HG02588 (cell line): ENCODE data around the gene GPRC5B.

Experiments
- ATAC-seq: cut with Tn5 transposase; IDR thresholded peaks from one replicate; pipeline ENCODE4 v1.9.1; 2021; ENCODE audit warnings: mild to moderate bottlenecking, moderate library complexity; ENCODE audit not compliant: unreplicated experiment

Gene GPRC5B

DNA sequence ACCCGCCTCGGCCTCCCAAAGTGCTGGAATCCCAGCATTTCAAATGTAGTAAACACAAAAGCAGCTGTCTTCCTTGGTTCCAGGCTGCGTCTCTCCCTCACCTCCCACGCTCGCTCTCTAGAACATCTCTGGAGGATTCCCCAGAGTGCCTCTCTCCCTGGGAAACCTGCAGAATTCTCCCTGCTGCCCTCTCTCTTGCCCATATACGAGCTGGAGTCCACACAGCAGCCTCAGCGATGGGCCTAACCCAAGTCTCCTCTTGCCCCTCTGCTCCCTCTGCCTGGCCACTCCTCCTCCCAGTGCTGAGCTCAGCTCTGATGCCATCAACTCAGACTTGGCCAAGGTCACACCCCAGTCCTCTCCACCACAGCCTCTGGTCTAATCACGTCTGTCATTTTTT lies 10.6 kb downstream of the GPRC5B start:
- ATAC-seq: no peak

DNA sequence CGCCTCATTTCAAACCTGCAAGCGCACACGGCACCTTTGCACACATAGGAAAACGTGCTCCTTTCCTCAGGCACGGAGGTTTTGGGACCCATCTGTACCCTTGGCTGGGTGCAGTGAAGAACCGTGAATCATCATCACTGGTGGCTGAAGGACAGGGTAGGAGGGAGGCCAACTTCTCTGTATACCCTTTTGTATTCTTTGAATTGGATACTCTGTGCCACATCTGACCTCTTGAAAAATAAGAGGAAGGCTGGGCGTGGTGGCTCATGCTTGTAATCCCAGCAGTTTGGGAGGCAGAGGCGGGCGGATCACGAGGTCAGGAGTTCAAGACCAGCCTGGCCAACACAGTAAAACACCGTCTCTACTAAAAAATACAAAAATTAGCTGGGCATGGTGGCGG lies 11.7 kb downstream of the GPRC5B start:
- no peak for ATAC-seq

DNA sequence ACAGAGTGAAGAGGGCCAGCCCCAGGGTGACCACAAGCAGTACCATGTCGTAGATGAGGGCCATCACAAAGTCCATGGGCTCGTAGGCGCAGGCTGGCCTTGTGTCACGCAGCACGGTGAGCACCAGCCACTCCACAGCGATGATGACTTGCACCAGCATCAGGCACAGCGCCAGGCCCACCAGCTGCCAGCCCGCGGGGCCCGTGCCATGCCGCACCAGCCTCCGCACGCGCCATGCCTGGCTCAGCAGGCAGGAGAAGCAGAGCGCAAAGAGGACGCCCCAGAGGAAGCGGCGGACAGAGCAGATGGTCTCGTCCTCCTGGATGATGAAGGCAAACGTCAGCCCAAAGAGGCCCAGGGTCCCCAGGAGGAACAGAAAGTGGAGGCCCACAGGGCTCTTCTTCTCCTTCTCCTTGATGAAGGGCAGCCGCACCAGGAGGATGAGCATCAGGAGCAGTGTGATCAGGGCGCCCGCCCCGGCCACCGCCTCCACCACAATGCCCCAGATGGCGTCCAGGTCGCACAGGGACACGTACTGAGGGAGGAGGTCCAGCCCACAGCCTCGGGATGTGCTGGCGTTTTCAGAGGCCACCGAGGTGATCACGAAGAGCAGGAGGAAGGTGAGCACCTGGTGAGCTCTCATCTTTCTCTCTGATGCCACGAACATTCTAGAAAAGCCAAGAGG lies 12.3 kb downstream of the GPRC5B start:
- ATAC-seq: no peak

DNA sequence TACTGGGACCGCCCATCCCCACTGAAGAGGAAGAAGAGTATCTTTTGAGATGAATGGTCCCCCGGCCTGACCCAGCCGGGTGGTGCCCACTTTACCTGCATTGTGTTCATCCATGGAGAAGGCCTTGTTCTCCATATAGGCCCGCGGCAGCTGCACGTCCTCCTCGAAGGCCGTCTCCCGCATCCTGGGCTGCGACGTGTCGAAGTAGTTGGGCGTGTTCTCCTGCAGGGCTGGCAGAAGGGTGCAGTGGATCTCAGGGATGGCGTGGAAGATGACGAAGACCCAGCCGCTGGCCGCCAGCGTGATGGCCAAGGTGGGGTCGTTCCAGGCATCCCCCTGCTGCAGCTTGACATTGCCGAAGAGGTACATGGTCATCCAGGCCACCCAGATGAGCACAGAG lies 12.9 kb downstream of the GPRC5B start:
- no peak for ATAC-seq

DNA sequence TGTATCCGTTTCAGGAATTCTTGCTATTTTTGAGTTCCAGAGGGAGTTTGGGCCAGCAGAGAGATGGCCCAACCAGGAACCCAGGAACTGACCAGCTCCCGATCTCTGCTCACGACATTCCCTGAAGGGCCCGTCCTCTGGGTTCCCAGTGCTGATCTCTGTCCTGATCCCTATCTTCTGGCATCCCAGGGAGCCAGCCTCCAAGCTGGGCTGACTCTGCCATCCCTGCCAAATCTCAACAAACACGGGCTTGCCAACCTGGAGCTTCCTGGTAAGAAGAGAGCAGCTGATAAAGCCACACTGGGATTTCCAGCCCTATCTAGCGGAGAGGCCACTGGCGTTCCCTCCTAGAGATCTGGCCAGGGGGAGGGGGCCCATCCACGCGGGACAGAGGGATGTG lies 16.2 kb downstream of the GPRC5B start:
- ATAC-seq: no peak

DNA sequence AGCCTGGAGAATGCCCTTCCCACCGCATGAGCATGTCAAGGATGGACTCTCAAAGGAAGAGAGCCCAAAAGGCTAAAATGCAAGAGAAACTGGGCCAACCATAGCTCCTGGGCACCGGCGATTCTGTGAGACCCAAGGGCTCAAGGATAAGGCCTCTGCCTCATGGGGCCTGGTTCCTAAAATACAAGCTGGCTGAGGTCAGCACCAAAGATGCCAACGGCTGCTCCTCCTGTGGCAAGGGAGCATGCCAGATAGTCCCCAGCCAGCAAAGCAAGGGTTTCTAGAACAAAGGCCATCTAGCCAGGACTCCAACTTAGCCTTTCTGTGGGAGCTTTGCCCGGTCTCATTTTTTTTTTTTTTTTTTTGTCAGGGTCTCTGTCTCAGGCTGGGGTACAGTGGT lies 20.1 kb downstream of the GPRC5B start:
- no peak for ATAC-seq

DNA sequence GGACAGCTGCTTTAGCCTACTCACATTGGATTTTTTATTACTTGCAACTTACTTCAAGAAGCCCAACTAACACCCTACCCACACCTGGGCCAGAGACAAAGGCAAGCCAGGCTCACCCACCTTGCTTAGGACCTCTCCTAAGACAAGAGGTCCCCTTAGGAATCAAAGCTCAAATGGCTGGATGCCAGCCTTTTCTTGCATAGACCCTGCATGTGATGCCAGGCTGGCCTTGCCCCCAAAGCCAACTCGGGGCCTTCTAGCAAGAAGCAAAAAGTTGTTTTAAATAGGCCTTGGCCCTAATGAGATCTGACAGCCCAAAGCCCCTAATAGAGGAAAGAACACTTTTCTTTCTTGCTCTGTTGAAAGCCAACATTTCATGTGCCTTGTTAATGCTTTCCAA lies 20.7 kb downstream of the GPRC5B start:
- ATAC-seq: no peak

DNA sequence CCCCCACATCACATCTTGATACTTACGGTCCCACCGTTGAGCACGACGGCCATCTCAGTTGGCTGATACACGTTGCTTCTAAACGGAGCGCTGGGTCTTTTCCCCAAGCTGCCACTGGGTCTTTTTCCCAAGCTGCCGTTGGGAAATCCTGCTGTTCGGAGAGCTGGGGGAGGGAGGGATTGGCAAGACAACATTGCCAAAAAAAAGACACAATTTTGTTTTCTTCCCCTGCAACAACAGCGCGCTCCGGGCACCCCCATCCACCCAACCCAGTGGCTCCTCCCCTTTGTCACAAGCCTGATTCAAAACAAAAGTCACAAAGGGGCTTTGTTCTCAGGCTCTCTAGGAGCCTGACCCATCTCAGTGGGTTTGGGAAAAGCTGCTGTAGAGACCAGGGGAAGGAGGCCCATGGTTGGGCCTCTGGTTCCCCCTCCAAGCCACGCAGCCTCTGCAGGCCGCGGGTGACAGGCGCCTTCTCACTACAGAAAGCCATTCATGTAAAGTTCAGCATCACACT lies 22.8 kb downstream of the GPRC5B start:
- no peak for ATAC-seq

DNA sequence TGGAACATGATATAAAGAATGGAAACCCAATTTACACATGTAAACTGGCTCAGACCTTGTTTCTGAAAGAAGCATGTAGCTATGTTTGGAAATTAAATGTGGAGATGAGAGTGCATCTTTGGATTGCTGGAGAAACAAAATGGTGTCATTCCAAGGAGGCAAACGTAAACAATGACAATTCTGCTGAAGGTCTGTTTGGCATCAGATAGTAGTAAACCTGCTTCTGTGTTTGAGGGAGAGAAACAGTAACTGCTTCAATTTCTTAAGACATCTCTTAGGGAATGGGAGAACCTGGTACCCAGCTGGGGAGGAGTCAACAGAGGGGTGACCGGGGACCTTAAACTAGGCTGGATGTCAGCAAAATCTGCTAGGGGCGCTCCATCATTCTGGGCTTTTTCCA lies 23.5 kb downstream of the GPRC5B start:
- no peak for ATAC-seq

DNA sequence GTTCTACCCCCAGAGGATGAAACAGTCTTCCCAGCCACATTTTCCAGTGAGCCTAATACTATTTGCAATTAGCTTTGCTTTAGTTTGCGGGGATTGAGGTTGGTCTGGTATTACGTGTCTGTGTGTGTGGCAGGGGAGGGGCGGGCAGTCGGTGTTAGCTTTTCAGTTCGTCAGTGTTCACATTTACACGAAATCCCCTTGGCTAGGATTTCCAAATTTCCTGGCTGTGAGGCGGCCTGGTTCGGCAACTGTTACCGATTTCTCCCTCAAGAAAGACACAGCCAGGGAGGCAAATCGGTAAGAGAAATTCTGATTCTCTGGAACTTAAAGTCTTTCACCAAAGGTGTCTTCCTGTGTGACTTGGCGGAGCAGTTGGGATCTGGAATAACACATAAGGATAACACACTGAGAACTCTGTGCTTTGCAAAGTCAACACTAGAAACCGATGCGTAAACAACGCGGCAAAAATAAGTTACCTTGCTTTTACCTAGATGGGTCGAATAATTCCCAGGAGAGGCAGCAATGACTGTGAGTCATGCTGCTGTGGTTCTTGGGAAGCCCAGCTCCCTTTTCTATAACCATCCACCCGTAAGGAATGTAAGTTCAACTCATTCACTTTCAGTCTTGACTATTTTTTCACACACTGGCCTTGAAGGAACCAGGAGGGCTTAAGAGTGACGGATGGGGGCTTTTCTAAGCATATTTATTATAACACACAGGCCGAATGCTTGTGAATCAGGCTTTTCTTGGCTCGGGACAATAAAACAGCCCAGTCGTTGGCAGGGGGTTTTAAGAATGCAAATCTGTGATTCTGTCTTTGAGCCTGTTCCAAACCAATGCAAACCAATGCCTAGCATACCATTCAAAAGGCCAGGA lies 24.2 kb downstream of the GPRC5B start:
- ATAC-seq: no peak

DNA sequence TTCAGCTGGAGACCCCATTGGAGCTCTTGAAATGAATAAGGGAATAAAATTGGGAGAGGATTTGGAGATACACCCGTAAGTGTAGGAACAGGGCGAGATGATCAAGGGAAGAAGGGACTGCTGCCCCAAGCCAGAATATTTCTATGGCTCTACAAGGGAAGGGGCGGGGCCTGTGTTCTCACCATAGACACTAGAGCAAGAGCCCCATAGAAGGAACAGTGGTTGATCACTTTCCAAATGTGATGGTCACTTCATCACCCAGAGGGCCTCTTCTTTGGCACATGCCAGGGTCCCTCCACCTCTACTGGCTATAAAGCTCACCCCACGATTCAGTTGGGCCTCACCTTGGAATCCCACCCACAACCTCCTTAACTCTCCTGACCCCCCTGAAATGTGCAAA lies 25.0 kb downstream of the GPRC5B start:
- no peak for ATAC-seq

DNA sequence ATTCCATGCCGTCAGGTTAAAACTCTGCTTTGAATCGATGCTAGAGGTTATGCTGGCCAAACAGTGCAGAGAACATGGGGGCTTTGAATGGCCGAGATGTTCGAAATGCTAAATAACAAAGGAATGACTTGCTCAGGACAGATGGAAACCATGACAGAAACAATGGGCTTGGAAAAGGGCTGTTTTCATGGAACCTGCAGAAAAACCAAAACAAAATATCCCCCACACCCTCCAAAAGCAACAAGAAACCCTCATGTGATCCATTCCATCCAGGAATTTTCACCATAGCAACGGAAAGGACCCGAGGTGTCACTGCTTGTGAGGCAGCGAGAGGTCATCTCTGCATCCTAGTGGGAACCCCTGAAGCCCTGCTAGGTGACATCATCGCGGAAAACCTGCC lies 25.5 kb downstream of the GPRC5B start:
- no peak for ATAC-seq

DNA sequence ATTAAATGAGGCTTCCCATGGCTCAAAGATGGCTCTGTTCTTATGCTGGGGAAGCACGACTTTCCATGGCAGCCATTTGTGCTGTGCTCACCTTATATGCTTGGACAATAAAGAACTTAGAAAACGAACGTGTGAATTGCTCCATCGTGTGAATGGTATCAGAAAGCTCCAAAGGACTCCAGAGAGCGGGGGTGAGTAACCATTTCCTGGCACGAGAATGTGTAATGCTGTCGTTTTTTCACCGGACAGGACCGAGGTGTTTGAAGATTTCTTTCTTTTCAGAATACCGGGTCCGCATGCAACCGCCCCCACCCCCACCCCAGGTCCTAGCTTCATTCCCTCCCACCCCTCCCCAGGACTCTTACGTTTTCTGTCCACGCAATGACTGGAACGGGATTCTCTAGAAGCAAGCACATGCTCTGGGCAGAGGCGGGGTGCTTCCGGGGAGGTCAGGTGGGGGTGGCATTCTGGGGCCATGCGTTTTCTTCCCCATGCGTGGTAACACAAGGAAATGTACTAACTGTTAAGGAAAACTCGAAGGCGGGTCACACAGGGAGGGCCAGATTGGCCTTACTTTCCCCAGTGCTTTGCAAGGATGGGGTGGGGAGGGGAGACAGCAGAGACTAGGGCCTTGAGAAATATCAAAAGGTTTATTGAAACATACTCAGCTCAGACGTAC lies 26.2 kb downstream of the GPRC5B start:
- ATAC-seq: no peak

DNA sequence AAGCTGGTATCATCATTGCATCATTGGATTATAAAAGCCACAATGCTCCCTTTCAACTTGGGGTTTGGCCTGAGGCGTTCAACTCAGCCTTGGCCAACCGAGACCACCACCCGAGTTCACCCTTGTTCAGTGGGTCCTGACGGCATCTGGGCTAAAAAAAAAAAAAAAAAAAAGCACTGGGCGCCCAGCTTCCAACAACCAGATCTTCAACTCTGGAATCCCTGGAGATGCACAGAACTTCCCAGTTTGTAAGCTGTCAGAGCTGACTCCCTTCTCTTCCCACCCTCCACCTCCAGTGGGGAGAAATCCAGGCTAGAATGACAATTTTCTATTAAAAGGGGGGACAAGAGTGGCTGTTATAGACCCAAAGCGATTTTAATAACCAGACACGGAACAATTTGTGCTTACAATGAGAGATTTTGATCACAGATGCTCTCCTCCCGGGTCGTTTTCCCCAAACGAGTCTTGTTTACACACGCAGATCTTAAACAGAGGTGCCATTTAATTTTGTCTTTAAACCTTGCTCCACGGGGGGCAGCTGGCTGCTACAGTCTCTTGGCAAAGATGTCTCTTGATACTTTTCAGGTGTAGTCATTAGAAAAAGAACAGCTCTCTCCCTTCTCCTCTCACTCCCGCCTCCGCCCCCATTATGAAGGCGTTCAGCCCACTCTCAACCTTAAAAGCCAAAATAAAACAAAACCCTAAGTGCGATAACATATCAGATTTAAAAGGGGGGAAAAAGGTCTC lies 26.9 kb downstream of the GPRC5B start:
- ATAC-seq: no peak

DNA sequence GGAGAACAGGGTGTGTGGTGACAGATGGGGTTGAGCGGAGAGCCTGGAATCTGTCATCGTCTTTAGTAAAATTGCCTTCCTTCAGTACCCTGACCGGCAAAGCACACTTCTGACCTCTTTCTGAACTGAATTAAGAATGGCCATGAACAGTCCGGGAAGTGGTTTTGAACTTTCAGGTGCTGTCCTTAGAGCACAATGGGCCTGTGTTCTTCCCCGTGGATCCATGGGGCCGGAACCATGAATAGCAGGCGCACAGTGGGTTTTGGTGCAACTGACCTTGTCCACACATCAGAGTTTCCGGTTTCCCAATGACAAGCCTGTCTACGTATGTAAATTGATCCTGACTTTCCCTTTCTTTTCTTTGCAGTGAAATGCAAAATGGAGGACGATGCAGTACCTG lies 28.5 kb downstream of the GPRC5B start:
- ATAC-seq: no peak

DNA sequence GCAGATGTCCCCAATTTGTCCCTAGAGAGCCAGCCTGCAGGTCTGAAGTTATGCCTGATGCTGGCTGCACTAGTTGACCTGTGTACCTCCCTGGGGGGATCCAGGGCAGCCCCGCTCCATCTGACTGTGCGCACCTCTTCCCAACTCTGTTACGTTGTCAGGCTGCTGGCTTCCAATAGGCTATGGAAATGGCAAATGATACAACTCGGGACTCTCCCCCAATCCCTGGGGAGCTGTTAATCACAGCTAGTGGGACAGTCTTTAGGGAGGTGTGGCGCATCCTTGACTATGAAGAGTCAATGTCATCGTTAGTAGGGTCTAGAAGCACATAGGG lies 30.1 kb downstream of the GPRC5B start:
- ATAC-seq: no peak

DNA sequence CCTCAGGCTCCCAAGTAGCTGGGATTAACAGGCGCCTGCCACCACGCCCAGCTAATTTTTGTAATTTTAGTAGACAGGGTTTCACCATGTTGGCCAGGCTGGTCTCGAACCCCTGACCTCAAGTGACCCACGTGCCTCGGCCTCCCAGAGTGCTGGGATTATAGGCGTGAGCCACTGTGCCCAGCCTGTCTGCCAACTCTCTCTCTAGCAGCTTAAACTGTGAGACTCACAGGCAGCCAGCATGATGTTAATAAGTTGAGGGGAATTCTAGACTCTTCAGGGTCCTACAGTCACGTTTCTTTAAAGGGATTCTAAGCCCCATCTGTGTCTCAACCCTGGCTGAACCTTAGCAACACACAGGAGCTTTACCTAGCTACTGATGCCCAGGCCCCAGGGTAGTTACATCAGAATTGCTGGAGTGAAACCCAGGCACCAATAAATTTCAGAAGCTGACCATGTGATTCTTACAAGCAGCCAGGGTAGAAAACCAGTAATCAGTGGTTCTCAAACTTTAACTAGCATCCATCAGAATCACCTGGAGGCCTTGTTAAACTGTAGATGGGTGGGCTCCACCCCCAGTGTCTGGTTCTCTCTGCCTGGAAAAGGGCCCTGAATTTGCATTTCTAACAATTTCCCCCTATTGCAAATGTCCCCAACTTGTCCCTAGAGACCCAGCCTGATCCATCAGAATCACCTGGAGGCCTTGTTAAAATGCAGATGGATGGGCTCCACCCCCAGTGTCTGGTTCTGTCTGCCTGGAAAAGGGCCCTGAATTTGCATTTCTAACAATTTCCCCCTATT lies 30.7 kb downstream of the GPRC5B start:
- no peak for ATAC-seq

DNA sequence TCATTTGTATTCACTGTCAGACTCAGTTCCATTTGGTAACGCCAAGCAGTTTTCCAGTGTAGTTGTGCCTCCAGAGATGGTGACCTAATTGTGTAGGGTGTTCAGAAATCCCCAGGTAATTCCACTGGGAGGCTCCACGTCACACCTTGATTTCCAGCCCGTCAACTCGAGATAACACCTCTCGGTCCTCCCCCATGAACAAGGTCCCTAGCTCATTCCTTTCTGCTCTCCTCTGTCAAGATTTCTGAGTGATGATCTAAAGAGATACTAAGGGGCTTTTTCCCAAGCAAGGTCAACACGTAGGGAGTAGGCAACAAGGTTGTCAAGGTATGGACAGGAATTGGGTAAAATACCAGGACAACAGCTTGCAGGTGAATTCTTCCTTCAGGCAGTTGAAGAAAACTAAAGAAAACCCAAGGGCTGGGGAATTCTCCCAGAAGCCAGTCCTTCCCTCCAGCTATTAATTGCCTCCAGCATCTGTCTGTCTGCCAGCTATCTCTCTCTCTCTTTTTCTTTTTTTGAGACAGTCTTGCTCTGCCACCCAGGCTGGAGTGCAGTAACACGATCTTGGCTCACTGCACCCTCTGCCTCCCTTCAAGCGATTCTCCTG lies 31.4 kb downstream of the GPRC5B start:
- no peak for ATAC-seq

DNA sequence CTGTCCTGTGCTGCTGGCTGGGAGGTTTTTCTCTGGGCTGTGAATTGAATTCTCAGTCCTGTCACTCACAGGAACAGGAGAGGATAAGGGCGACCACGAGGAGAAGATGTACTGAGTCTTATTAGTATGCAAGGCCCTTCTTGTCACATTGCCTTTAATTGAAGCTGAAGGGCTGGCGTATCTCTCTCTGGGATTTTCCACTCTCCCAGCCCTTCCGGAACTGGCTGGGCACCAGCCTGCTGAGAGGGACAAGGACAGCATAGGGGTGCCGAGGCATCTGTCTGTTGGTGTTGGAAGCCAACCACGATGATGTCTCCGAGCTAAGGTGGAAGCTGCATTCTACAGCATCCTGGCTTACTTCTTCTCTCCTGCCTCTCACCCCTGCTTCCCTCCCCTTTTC lies 33.2 kb downstream of the GPRC5B start:
- ATAC-seq: no peak
